ENCODE measurements around the gene PPP1R9A. TPM values are rescaled to one million over a fixed set of nuclear protein-coding genes. Genes with fewer than 3 reads are reported as not detected.

Gene PPP1R9A
- total and polyA plus RNA-seq, 10 of the 15 experiments (the other 5 are each of a cell fraction or from before 2014, with no cell fraction given): 0.04 to 0.12 TPM; not detected in 8

- intact Hi-C loops (cut with micrococcal nuclease; ENCODE audit: unreplicated experiment) (no loop called here), in situ Hi-C loops (cut with MboI) (no loop called here)
- H3K27ac ChIP-seq (ENCODE audit: control insufficient read depth, insufficient read depth): no peak overlapping the region
- no peak overlapping the region for H3K4me3 ChIP-seq
- ATAC-seq: no peak
- no peaks in the 10 kb centered on the region for H3K9me3 ChIP-seq (replicated peaks; ENCODE audit: control insufficient read depth, insufficient read depth, low read length)
- ChIA-PET RAD21 (ENCODE audit: unreplicated experiment) (no interaction called here), POLR2A (no interaction called here), SMC1A (ENCODE audit: uncharacterized antibody, unreplicated experiment) (interaction anchor here (0.6 to 0.7 kb wide), 3 partner anchors 17 to 71 kb away, joined by 3 read pairs; no protein-coding TSS in a partner anchor), CTCF (interaction anchor here (1.0 to 1.4 kb wide), 2 partner anchors 10 to 15 kb away, joined by 3 to 4 read pairs; no protein-coding TSS in a partner anchor)
- no peak overlapping the region for H2AFZ ChIP-seq (ENCODE audit: control insufficient read depth, low read depth, low read length)
- H3K27me3 ChIP-seq (replicated peaks in 1 of 2; ENCODE audit: control insufficient read depth in 2 of 2, insufficient read depth in 2 of 2, low read length in 1 of 2): no peaks in the 10 kb centered on the region
- no peaks in the 10 kb centered on the region for H3K36me3 ChIP-seq (ENCODE audit: control insufficient read depth in 2 of 2, insufficient read depth in 2 of 2, low read length in 1 of 2)
- H3K79me2 ChIP-seq (ENCODE audit: control insufficient read depth, insufficient read depth, low read length): no peaks in the 10 kb centered on the region
- no TSS peak for BruUV-seq (replicated peaks)
- H3K4me1 ChIP-seq (ENCODE audit: control insufficient read depth, insufficient read depth, low read length): no peaks in the 10 kb centered on the region
- H3K9ac ChIP-seq (ENCODE audit: control insufficient read depth, insufficient read depth, low read length): no peak overlapping the region
- H4K20me1 ChIP-seq (ENCODE audit: control insufficient read depth, insufficient read depth): no peaks in the 10 kb centered on the region
- 0% methylated on average over 1 of the region's 1 CpG for WGBS (ENCODE audit: insufficient coverage, insufficient replicate concordance, low lambda C conversion rate, missing lambda C conversion rate)
- no peak overlapping the region for H3K4me2 ChIP-seq (ENCODE audit: control insufficient read depth, insufficient read depth)
- FAIRE-seq: no peak
- DNase-seq (ENCODE audit: low read depth, low spot score): no peak
- TF ChIP-seq ZSCAN29 (IDR thresholded peaks at IDR 0.05): no peak
- no peak for TF ChIP-seq HCFC1 (IDR thresholded peaks at IDR 0.05; ENCODE audit: low read length)
- TF ChIP-seq NRF1 (conservative IDR thresholded peaks at IDR 0.05; ENCODE audit: low read depth, low read length): no peak
- TF ChIP-seq ESRRA (IDR thresholded peaks at IDR 0.05; ENCODE audit: low read length): no peak
- no peak for TF ChIP-seq EZH2 (IDR thresholded peaks at IDR 0.05; ENCODE audit: borderline replicate concordance, control insufficient read depth, low read depth, low read length)
- TF ChIP-seq TCF3 (IDR thresholded peaks at IDR 0.05; ENCODE audit: borderline replicate concordance, insufficient read depth, low read depth, low read length): no peak
- no peak for TF ChIP-seq NR2C1 (IDR thresholded peaks at IDR 0.05)
- no peak for TF ChIP-seq ZBTB4 (CRISPR knock-in tag; IDR thresholded peaks at IDR 0.05)
- TF ChIP-seq RELB (IDR thresholded peaks at IDR 0.05; ENCODE audit: low read depth): no peak
- no peak for TF ChIP-seq ZBED1 (IDR thresholded peaks at IDR 0.05; ENCODE audit: borderline replicate concordance)
- no peak for TF ChIP-seq E4F1 (IDR thresholded peaks at IDR 0.05; ENCODE audit: borderline replicate concordance, partially characterized antibody)
- TF ChIP-seq ZNF217 (IDR thresholded peaks at IDR 0.05): no peak
- TF ChIP-seq SREBF1 (IDR thresholded peaks at IDR 0.05; ENCODE audit: low read length): no peak
- no peak for TF ChIP-seq IKZF1 (conservative IDR thresholded peaks at IDR 0.05)
- TF ChIP-seq RAD51 (IDR thresholded peaks at IDR 0.05): no peak
- no peak for TF ChIP-seq BMI1 (IDR thresholded peaks at IDR 0.05; ENCODE audit: borderline replicate concordance)
- no peak for TF ChIP-seq CBX5 (IDR thresholded peaks at IDR 0.05; ENCODE audit: low read depth)
Measured at GRCh38 chr7:95321720-95322119, 414.3 kb downstream of the PPP1R9A start.

Measured in GM12878 (cell line).